GM23338 (cell line): ENCODE results near the gene PATE2. TPM values are rescaled to one million over a fixed set of nuclear protein-coding genes. Genes with fewer than 3 reads are reported as not detected.

Experiments
- ATAC-seq: fragments of 200-7000 bp; cut with Tn5 transposase; 3 replicates; pipeline ENCODE4 v1.9.1; 2020
- DNase-seq: peaks from one replicate; pipeline ENCODE4 v3.0.0-alpha.2; 2015; ENCODE audit warnings: low spot score
- H2AFZ ChIP-seq: fragments of 200-600 bp; sonication (generic); 2 replicates; pipeline ENCODE4 v1.8.0; 2016; ENCODE audit warnings: antibody characterized with exemption, mild to moderate bottlenecking, moderate library complexity
- H3F3A ChIP-seq: fragments of 200-600 bp; sonication (generic); replicated peaks from 2 replicates; pipeline ENCODE4 v1.8.0; 2017; ENCODE audit warnings: antibody characterized with exemption, mixed run types, low read depth
- H3K27ac ChIP-seq: fragments of 200-600 bp; sonication (generic); 2 replicates; pipeline ENCODE4 v1.6.1; 2016; ENCODE audit warnings: low read depth
- H3K27me3 ChIP-seq: fragments of 200-600 bp; sonication (generic); 2 replicates; pipeline ENCODE4 v1.8.0; 2016; ENCODE audit warnings: mild to moderate bottlenecking, mixed run types, moderate library complexity; ENCODE audit not compliant: insufficient read depth
- H3K36me3 ChIP-seq: fragments of 200-600 bp; sonication (generic); 2 replicates; pipeline ENCODE4 v1.8.0; 2016; ENCODE audit warnings: mild to moderate bottlenecking; ENCODE audit not compliant: insufficient read depth
- H3K4me1 ChIP-seq: fragments of 200-600 bp; sonication (generic); 2 replicates; pipeline ENCODE4 v1.8.0; 2016; ENCODE audit warnings: mild to moderate bottlenecking, moderate library complexity; ENCODE audit not compliant: insufficient read depth
- H3K4me2 ChIP-seq: fragments of 200-600 bp; sonication (generic); 2 replicates; pipeline ENCODE4 v1.7.1; 2017; ENCODE audit warnings: mixed run types
- H3K4me3 ChIP-seq: fragments of 200-600 bp; sonication (generic); 2 replicates; pipeline ENCODE4 v1.6.1; 2016; ENCODE audit warnings: mixed run types
- H3K79me2 ChIP-seq: fragments of 200-600 bp; sonication (generic); replicated peaks from 2 replicates; pipeline ENCODE4 v1.8.0; 2017; ENCODE audit warnings: mild to moderate bottlenecking; ENCODE audit not compliant: insufficient read depth
- H3K9me2 ChIP-seq: fragments of 200-600 bp; sonication (generic); 2 replicates; pipeline ENCODE4 v1.8.0; 2017; ENCODE audit not compliant: insufficient read depth
- H4K20me1 ChIP-seq: fragments of 200-600 bp; sonication (generic); replicated peaks from 2 replicates; pipeline ENCODE4 v1.8.0; 2017; ENCODE audit warnings: mild to moderate bottlenecking; ENCODE audit not compliant: insufficient read depth
- H3K27ac Mint-ChIP-seq: 2 replicates; pipeline ENCODE4 v1.8.0; 2020; ENCODE audit warnings: inconsistent platforms, mild to moderate bottlenecking, moderate library complexity, mixed read lengths
- H3K27me3 Mint-ChIP-seq: 3 replicates; pipeline ENCODE4 v1.8.0; 2022; ENCODE audit warnings: low read depth, mild to moderate bottlenecking, moderate library complexity, mixed read lengths, inconsistent platforms; ENCODE audit not compliant: insufficient read depth, poor library complexity
- H3K36me3 Mint-ChIP-seq: 3 replicates; pipeline ENCODE4 v1.8.0; 2021; ENCODE audit warnings: low read depth, mild to moderate bottlenecking, inconsistent platforms, moderate library complexity, mixed read lengths
- H3K4me1 Mint-ChIP-seq: 3 replicates; pipeline ENCODE4 v1.8.0; 2020; ENCODE audit warnings: mild to moderate bottlenecking, inconsistent platforms, mixed read lengths
- H3K4me3 Mint-ChIP-seq: 3 replicates; pipeline ENCODE4 v1.8.0; 2021; ENCODE audit warnings: moderate library complexity, mild to moderate bottlenecking, inconsistent platforms, mixed read lengths
- H3K9me3 Mint-ChIP-seq: 3 replicates; pipeline ENCODE4 v1.8.0; 2020; ENCODE audit warnings: moderate library complexity, mild to moderate bottlenecking, inconsistent platforms, mixed read lengths
- EZH2phosphoT487 ChIP-seq: fragments of 200-600 bp; sonication (generic); IDR thresholded peaks from one replicate; pipeline ENCODE4 v1.8.1; 2018; ENCODE audit warnings: antibody characterized with exemption; ENCODE audit not compliant: unreplicated experiment
- JUNB ChIP-seq: IDR thresholded peaks from one replicate; pipeline ENCODE4 v1.6.1; 2016; ENCODE audit warnings: antibody characterized with exemption; ENCODE audit not compliant: unreplicated experiment
- NANOG ChIP-seq: IDR thresholded peaks from 2 replicates; pipeline ENCODE4 v1.6.1; 2016; ENCODE audit warnings: antibody characterized with exemption, borderline replicate concordance
- POLR2AphosphoS5 ChIP-seq: IDR thresholded peaks from 2 replicates; pipeline ENCODE4 v1.6.1; 2016; ENCODE audit warnings: antibody characterized with exemption, low read depth
- ZNF114 ChIP-seq: fragments of 250-450 bp; sonication (Bioruptor Pico); IDR thresholded peaks from 2 replicates; pipeline ENCODE4 v1.5.0; 2020; ENCODE audit warnings: mild to moderate bottlenecking, moderate library complexity
- ZNF331 ChIP-seq: fragments of 250-450 bp; sonication (Bioruptor Pico); IDR thresholded peaks from 2 replicates; pipeline ENCODE4 v1.5.0; 2020; ENCODE audit warnings: low read depth, mild to moderate bottlenecking, moderate library complexity
- polyA plus RNA-seq: library from polyadenylated mRNA; unstranded; fragments of >200 nt; fragmentation: Nextera tagmentation; extraction: Ambion mirVana; gene quantifications from 2 replicates; pipeline ENCODE4 v1.2.1, GENCODE V29; 2016
- total RNA-seq: library from RNA; depleted of rRNA; stranded (reverse); fragments of >200 nt; shearing (Covaris generic); gene quantifications from 2 replicates; pipeline ENCODE4 v1.2.3, GENCODE V29; 2014; rRNA removed
- TF ChIP-seq, protein P1 (sequence below): IDR thresholded peaks from 2 replicates; pipeline ENCODE4 v1.6.1; 2016; ENCODE audit warnings: antibody characterized with exemption
- TF ChIP-seq, protein P2 (sequence below): IDR thresholded peaks from one replicate; pipeline ENCODE4 v1.6.1; 2018; ENCODE audit warnings: antibody characterized with exemption; ENCODE audit not compliant: unreplicated experiment

The PATE2 gene
- total and polyA plus RNA-seq, 2 experiments from 2014 or later = 0.16 TPM; not detected in 1

- Histone ChIP-seq H3F3A (no peaks in the 10 kb centered on the region), H3K79me2 (no peaks in the 10 kb centered on the region), H3K4me3 (no peak overlapping the region), H4K20me1 (no peaks in the 10 kb centered on the region), H3K36me3 (no peaks in the 10 kb centered on the region), H3K9me2 (no peaks in the 10 kb centered on the region), H2AFZ (no peak overlapping the region), H3K27me3 (no peaks in the 10 kb centered on the region), H3K4me2 (no peak overlapping the region), H3K4me1 (no peaks in the 10 kb centered on the region), H3K27ac (no peak overlapping the region)
- Mint-ChIP-seq H3K27ac (no peak overlapping the region), H3K9me3 (no peaks in the 10 kb centered on the region), H3K27me3 (no peaks in the 10 kb centered on the region), H3K36me3 (no peaks in the 10 kb centered on the region), H3K4me1 (no peaks in the 10 kb centered on the region), H3K4me3 (no peak overlapping the region)
- no peak for ATAC-seq
- TF ChIP-seq ZNF331 = no peak
- TF ChIP-seq, protein P1, sequence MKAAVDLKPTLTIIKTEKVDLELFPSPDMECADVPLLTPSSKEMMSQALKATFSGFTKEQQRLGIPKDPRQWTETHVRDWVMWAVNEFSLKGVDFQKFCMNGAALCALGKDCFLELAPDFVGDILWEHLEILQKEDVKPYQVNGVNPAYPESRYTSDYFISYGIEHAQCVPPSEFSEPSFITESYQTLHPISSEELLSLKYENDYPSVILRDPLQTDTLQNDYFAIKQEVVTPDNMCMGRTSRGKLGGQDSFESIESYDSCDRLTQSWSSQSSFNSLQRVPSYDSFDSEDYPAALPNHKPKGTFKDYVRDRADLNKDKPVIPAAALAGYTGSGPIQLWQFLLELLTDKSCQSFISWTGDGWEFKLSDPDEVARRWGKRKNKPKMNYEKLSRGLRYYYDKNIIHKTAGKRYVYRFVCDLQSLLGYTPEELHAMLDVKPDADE = no peak
- DNase-seq = no peak
These were observed 38.0 kb downstream of the PATE2 start for GRCh38 chr11:125740617-125741016.

- H3K4me3 ChIP-seq = no peak overlapping the region
- no peak for TF ChIP-seq POLR2AphosphoS5
- TF ChIP-seq ZNF114 = no peak
- no peak for TF ChIP-seq JUNB
- no peak for TF ChIP-seq EZH2phosphoT487
- TF ChIP-seq, protein P2, sequence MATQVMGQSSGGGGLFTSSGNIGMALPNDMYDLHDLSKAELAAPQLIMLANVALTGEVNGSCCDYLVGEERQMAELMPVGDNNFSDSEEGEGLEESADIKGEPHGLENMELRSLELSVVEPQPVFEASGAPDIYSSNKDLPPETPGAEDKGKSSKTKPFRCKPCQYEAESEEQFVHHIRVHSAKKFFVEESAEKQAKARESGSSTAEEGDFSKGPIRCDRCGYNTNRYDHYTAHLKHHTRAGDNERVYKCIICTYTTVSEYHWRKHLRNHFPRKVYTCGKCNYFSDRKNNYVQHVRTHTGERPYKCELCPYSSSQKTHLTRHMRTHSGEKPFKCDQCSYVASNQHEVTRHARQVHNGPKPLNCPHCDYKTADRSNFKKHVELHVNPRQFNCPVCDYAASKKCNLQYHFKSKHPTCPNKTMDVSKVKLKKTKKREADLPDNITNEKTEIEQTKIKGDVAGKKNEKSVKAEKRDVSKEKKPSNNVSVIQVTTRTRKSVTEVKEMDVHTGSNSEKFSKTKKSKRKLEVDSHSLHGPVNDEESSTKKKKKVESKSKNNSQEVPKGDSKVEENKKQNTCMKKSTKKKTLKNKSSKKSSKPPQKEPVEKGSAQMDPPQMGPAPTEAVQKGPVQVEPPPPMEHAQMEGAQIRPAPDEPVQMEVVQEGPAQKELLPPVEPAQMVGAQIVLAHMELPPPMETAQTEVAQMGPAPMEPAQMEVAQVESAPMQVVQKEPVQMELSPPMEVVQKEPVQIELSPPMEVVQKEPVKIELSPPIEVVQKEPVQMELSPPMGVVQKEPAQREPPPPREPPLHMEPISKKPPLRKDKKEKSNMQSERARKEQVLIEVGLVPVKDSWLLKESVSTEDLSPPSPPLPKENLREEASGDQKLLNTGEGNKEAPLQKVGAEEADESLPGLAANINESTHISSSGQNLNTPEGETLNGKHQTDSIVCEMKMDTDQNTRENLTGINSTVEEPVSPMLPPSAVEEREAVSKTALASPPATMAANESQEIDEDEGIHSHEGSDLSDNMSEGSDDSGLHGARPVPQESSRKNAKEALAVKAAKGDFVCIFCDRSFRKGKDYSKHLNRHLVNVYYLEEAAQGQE = no peak
- TF ChIP-seq, protein P1 = no peak
- TF ChIP-seq NANOG = no peak
- no peaks in the 10 kb centered on the region for H3K27me3 ChIP-seq
- Mint-ChIP-seq H3K36me3 (no peaks in the 10 kb centered on the region), H3K27ac (no peak overlapping the region), H3K9me3 (no peaks in the 10 kb centered on the region), H3K27me3 (no peaks in the 10 kb centered on the region), H3K4me3 (no peak overlapping the region), H3K4me1 (no peaks in the 10 kb centered on the region)
- DNase-seq (no peak), ATAC-seq (no peak)
- no peaks in the 10 kb centered on the region for H3K79me2 ChIP-seq
- no peaks in the 10 kb centered on the region for H4K20me1 ChIP-seq
- H3K27ac ChIP-seq = no peak overlapping the region
- H3K4me1 ChIP-seq = no peaks in the 10 kb centered on the region
- no peak overlapping the region for H3K4me2 ChIP-seq
- no peaks in the 10 kb centered on the region for H3F3A ChIP-seq
- H2AFZ ChIP-seq = no peak overlapping the region
- no peaks in the 10 kb centered on the region for H3K36me3 ChIP-seq
- H3K9me2 ChIP-seq = no peaks in the 10 kb centered on the region
These were observed 49.7 kb downstream of the PATE2 start for GRCh38 chr11:125728969-125729368.

Other genes starting within 250 kb of the PATE2 start
- gene EI24, start 209.4 kb downstream of the PATE2 start, total RNA-seq = 122 and 174 TPM in 2 replicates
- 132 and 135 TPM in 2 replicates for gene EI24, start 209.4 kb downstream of the PATE2 start, polyA plus RNA-seq
- gene STT3A, start 186.0 kb downstream of the PATE2 start, total RNA-seq = 156 TPM in 2 replicates
- 91.7 and 92.9 TPM in 2 replicates for gene STT3A, start 186.0 kb downstream of the PATE2 start, polyA plus RNA-seq
- gene CHEK1, start 153.7 kb downstream of the PATE2 start, total RNA-seq = 96.4 and 102 TPM in 2 replicates
- gene CHEK1, start 153.7 kb downstream of the PATE2 start, polyA plus RNA-seq = 90.0 and 93.1 TPM in 2 replicates
- not detected in 2 replicates for gene ACRV1, start 98.0 kb downstream of the PATE2 start, total RNA-seq
- 0.65 and 1.1 TPM in 2 replicates for gene ACRV1, start 98.0 kb downstream of the PATE2 start, polyA plus RNA-seq
- not detected in 2 replicates for gene PATE1, start 32.5 kb downstream of the PATE2 start, total RNA-seq
- gene PATE1, start 32.5 kb downstream of the PATE2 start, polyA plus RNA-seq = not detected in 2 replicates
- gene PATE3, start 9.3 kb upstream of the PATE2 start, total RNA-seq = not detected in 2 replicates
- gene PATE3, start 9.3 kb upstream of the PATE2 start, polyA plus RNA-seq = not detected in 2 replicates
- gene PATE4, start 54.5 kb upstream of the PATE2 start, total RNA-seq = not detected in 2 replicates
- gene PATE4, start 54.5 kb upstream of the PATE2 start, polyA plus RNA-seq = not detected in 2 replicates
- 13.1 and 14.6 TPM in 2 replicates for gene HYLS1, start 108.8 kb upstream of the PATE2 start, total RNA-seq
- 20.7 and 25.7 TPM in 2 replicates for gene HYLS1, start 108.8 kb upstream of the PATE2 start, polyA plus RNA-seq
- 24.1 and 35.8 TPM in 2 replicates for gene PUS3, start 124.4 kb upstream of the PATE2 start, total RNA-seq
- 12.0 and 15.8 TPM in 2 replicates for gene PUS3, start 124.4 kb upstream of the PATE2 start, polyA plus RNA-seq
- gene DDX25, start 125.7 kb upstream of the PATE2 start, total RNA-seq = 20.7 and 23.6 TPM in 2 replicates
- 20.6 and 21.2 TPM in 2 replicates for gene DDX25, start 125.7 kb upstream of the PATE2 start, polyA plus RNA-seq
- not detected in 2 replicates for gene VSIG10L2, start 167.2 kb upstream of the PATE2 start, total RNA-seq
- gene VSIG10L2, start 167.2 kb upstream of the PATE2 start, polyA plus RNA-seq = 0.59 and 0.63 TPM in 2 replicates